ENCODE measurements around the gene UBE2D1.
"Not testable (repeated sequence)": the region's sequence is repeated elsewhere in the genome, so short reads cannot be mapped to it uniquely, and the experiment has no call there.

Gene UBE2D1

DNA sequence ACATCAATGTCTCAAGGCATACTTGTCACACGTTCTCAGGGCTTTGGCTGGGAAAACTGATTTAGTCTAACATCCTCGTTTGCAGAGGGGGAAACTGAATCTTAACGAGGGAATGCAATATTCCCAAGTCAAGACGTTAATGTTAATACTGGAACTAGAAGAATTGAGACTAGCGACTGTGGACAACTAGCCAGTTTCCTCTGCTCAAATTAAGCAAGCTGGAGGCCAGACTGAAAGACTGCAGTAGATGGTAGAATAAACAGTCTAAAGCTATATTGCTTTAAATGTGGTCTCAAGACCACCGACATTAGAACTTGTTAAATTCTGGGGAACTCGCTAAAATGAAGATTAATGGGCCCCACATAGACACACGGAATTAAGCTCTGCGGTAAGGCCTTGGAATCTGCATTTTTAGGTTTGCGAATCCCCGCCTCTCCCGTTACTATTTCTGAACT is 49.8 kb downstream of the UBE2D1 start:
- peak; percentile 68 to 73 for DNase-seq

DNA sequence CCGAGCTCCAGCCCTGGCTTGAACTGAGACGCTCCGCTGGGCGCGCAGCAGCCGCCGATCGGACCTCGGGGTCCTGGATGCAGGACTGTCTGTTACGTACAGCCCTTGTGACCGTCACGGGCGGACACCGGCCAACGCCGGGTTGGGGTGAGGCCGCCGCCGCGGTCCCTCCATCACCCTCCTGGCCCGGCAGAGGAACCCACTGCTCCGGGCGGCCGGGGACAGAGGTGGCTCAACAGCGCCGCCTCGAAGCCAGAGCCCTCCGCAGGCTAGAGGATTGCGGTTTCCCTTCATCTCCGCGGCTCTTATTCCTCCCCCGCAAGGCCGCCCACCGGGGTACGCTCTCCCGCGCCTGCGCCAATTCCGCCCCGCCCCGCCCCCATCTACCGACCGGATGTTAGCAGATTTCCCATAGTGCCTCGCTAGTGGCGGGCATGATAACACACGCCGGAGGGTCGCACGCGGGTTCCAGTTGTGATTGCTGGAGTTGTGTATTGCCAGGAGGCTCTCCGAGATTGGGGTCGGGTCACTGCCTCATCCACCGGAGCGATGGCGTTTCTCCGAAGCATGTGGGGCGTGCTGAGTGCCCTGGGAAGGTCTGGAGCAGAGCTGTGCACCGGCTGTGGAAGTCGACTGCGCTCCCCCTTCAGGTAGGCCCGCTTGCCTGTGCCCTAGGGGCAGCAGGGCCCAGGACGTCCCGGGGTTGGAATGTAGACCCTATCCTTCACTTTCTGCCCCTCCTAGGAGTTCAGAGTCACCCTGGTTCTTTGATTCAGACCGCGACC is 50.4 kb downstream of the UBE2D1 start, which contains the start of gene TFAM:
TSS of gene TFAM (plus strand) at position 412 of the 785 bp plus-strand sequence. CDS start at position 550, 138 bp downstream.
- peak; percentile 92 to 93 for DNase-seq

DNA sequence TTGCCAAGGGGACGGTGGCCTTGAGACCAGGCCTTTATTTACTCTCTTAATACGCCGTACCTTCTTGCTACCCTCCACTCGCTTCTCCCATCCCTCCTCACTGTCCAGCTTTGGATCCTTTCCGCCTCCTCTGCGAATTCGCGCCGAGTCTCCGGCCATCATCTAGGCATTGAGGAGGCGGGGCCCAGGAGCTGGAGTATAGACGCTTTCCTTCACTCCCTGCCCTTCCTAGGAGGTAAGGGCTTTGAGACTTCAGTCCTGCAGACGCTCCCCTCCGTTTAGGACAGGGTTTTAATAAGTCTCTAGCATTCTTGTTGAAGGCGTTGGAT is 50.9 kb downstream of the UBE2D1 start:
- DNase-seq: peak; percentile 48 to 49

GRCh38 chr10:58389024-58389423 is 54.2 kb downstream of the UBE2D1 start:
- no peak for DNase-seq

DNA sequence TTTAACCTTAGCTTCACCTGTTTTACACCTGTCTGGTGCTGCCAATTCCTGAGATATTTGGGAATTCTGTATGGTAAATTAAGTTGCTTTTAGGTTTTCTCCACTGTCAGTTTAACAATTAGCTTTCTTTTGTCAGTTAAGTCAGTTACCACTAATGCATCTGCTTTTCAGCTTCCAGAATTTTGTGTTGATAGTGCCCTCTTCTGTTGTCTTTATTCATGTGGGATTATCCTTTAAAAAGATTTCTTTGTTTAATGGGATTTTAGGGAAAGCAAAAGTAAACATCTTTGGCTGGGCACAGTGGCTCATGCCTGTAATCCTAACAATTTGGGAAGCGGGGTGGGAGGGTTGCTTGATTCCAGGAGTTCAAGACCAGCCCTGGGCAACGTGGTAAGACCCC is 58.5 kb downstream of the UBE2D1 start:
- DNase-seq: peak; percentile 21 to 27

DNA sequence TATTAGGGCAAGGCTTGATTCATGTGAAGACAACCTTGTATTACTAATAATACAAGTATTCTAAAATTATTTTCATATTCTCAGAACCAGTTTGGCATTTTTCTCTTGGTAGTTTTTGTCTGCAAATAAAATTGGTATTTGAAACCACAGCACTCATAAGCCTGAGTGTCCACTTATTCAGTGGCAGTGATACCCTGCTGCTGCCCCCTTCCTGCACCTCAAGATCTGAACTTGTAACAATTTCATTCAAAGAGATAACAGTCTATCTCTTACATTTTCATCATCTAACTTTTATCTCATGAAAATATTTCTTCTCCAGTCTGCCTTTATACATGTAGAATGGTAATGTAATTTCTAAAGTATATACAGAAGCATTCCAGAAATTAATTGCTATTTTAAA is 59.7 kb downstream of the UBE2D1 start:
- no peak for DNase-seq

DNA sequence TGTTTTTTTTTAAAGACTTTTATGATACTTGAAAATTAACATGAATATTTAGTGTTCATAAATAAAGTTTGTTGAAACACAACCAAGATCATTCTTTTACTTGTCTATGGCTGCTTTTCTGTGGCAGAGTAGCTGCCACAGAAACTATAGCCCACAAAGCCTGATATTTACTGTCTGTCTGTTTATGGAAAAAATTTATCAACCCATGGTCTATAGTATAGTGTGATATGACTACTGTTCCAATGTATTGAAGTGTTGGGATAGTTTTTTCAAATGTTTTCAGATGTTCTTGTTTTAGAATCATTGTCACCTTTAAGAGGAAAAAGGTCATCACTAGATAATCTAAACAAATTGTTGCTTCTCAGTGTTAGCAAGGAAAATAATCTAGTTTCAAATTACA is 61.3 kb downstream of the UBE2D1 start:
- DNase-seq: no peak

DNA sequence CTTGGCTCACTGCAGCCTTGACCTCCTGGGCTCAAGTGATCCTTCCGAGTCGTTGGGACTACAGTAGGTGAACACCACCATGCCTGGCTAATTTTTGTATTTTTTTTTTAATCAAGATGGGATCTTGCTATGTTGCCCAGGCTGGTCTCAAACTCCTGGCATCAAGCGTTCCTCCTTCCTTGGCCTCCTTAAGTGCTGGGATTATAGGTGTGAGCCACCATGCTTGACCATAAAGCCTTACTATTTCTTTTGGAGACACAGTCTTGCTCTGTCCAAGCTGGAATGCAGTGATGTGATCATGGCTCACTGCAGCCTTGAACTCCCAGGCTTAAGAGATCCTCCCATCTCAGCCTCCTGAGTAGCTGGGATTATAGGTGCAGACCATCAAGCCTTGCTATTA is 63.0 kb downstream of the UBE2D1 start:
- DNase-seq: no peak

DNA sequence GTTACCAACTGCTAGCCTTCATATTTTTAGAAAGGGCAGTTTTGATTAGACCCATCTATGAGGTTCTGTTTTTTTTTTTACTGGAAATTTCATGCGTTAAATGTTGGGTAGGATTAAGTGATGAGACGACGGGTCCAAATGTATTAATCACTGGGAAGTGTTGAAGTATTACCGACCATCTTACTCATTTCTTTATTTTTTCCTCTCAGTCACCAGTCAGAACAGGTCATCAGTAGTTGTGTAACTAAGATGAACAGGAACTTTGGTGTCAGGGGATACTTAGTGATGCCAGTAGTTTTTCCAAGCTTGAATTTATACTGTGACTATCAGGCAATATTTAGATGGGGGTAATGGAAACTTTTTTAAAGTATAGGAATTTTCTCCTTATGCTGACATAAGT is 64.6 kb downstream of the UBE2D1 start:
- no peak for DNase-seq

DNA sequence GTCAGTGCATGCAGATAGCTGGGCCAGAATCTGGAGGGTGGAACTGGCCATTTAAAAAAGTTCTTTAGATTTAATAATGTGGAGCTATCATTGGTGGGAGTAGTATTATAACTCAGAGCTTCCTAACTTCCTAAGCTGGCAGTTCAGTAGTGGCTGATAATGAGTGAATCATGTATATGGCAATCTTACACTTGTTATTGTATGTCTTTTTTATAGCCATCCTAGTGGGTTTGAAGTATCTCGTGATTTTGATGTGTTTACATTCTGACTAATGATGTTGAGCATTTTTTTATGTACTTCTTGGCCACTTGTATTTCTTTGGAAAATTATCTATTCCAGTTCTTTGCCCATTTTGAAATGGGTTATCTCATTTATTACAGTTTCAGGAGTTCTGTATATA is 65.8 kb downstream of the UBE2D1 start:
- no peak for DNase-seq

DNA sequence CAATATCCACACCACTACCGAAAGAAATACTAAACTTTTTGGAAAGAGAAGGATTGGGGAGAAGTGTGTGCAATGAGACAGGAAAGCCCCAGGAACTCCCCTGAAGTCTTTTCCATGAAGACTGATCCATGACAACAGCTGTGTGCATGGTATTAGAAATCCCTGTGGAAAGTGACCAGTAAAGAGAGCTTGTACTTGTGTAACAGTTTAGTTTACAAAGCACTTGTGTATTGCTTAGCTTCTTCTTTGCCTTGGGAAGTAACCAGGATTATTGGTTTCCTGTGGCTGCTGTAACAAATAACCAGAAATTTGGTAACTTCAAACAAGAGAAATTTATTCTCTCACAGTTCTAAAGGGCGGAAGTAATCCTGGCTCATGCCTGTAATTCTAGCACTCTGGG is 69.2 kb downstream of the UBE2D1 start:
- DNase-seq: no peak

DNA sequence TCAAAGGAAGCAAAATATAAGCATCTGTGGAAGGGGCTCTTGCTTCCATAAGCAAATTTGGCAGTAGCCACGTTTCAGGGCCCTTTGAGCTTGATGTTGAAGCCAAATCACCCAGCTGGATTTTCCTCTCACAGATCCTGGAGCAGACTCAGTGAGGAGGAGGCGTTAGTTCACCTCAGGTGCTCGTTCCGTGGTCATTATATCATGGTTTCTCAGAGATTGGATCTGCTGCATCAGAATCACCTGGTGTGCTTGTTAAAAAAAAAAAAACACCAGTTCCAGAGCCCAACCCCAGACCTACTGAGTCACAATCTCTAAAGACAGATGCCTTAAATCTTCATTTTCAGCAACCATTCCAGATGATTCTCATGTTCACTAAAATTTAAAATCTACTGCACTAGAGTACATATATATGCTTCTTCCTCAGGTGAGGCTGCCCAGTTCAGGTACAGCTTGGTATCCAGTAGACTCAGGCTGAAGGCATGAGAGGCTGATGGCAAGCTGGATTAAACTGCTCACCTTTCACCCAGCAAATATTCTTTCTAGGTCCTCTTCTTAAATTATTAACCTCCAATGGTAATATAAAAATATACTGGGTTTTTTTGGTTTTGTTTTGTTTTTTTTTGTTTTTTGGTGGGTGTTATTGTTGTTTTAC is 75.3 kb downstream of the UBE2D1 start:
- no peak for DNase-seq

GRCh38 chr10:58412502-58412961 is 77.7 kb downstream of the UBE2D1 start:
- DNase-seq: no peak

DNA sequence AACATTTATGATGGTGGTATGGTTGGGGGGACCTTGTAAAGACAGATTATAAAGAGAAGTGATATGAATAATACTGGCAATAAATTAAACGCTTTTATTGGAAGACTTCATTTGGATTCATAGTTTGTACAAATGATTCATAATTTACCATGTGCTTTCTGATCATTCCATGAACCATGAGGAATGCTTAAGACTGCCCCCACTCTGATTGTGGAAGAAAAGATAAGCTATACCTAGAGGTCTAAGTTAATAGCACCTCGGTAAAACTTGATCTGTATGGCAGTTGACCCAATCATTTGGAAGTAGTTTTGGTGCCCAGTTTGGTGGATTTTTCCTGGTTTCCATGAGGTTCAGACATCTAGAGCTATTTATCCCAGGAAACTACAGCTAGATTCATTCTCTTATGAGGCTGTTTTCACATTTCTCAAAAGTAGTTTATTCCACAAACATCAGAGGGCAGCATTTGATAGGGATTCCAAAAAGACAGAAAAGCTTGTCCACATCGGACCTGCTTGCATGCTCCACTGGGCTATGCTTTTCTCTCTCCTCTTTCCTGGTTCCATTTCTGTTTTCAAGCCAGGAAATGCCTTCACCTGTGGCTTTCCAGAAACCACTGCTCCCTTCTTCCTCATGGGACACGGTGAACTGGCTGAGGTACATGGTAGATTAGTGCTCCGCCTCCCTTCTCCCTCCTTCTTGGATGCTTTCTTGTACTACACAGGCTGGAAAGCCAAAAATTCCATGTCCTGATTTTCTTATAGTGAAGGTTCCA is 79.7 kb downstream of the UBE2D1 start:
- peak; percentile 26 to 57 for DNase-seq

DNA sequence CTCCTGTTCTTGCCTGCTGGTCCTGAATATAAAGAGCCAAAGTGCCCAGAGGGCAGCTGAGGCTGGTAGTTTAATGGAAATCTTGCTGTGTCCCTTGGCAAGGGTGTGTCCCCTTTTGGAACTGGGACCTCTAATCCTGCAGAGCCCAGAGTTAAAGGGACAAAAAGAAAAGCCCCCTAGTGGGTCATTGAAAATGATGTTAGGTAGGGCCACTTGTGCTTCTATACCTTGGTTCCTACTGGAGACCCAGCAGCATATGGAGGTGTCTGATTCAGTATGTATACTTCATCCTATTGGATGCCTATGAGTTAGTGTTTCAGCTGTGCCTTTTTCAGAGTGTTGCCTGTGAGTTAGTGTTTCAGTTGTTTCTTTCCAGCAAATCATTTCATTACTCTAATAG is 81.0 kb downstream of the UBE2D1 start:
- no peak for DNase-seq

- DNase-seq: not testable (repeated sequence)
Measured at GRCh38 chr10:58417902-58418301, 83.1 kb downstream of the UBE2D1 start.

Data from Kasumi-1 (cell line).